ENCODE results near the gene CYP2W1.
"Not testable (repeated sequence)": the region's sequence is repeated elsewhere in the genome, so short reads cannot be mapped to it uniquely, and the experiment has no call there.

CYP2W1 gene

GRCh38 chr7:951881-952547 is 31.0 kb upstream of the CYP2W1 start:
- DNase-seq: no peak

GRCh38 chr7:952548-953441 is 30.2 kb upstream of the CYP2W1 start:
- no peak for DNase-seq

GRCh38 chr7:953547-954327 is 29.2 kb upstream of the CYP2W1 start:
- DNase-seq: peak in 1 of 2 experiments; percentile 17

GRCh38 chr7:954330-955238 is 28.4 kb upstream of the CYP2W1 start, which contains the start of gene ADAP1:
TSS of gene ADAP1 (minus strand) at chr7:954680. CDS start at chr7:954477, 203 bp downstream.
- peak in 1 of 2 experiments; percentile 45 for DNase-seq

- DNase-seq: no peak
Observed at GRCh38 chr7:956031-956430, 26.9 kb upstream of the CYP2W1 start.

GRCh38 chr7:957418-958220 is 25.4 kb upstream of the CYP2W1 start:
- no peak for DNase-seq

GRCh38 chr7:958221-959200 is 24.5 kb upstream of the CYP2W1 start:
- DNase-seq: no peak

GRCh38 chr7:959271-959670 is 23.7 kb upstream of the CYP2W1 start:
- DNase-seq: no peak

GRCh38 chr7:959740-960139 is 23.2 kb upstream of the CYP2W1 start:
- DNase-seq: not testable (repeated sequence)

GRCh38 chr7:960269-960871 is 22.6 kb upstream of the CYP2W1 start:
- DNase-seq: peak in 1 of 2 experiments; percentile 7

GRCh38 chr7:960972-961371 is 22.0 kb upstream of the CYP2W1 start:
- not testable (repeated sequence) for DNase-seq

GRCh38 chr7:961546-962400 is 21.2 kb upstream of the CYP2W1 start:
- DNase-seq: no peak

GRCh38 chr7:962401-963081 is 20.4 kb upstream of the CYP2W1 start:
- no peak for DNase-seq

- peak in 1 of 2 experiments; percentile 38 for DNase-seq
Observed at GRCh38 chr7:963236-964078, 19.5 kb upstream of the CYP2W1 start.

GRCh38 chr7:964401-965231 is 18.4 kb upstream of the CYP2W1 start:
- DNase-seq: no peak

Data from NCI-H524 (cell line).